IMR-90 (cell line): ENCODE results near the gene IGLON5. TPM values are rescaled to one million over a fixed set of nuclear protein-coding genes. Genes with fewer than 3 reads are reported as not detected.
A peak's percentile ranks its signal among the peaks of the same experiment; 100 is the strongest.

Experiments used
- ATAC-seq: fragments of 200-7000 bp; cut with Tn5 transposase; 2 replicates; pipeline ENCODE4 v1.9.1; 2020; ENCODE audit warnings: low read depth, mild to moderate bottlenecking, moderate library complexity
- BruUV-seq: library from RNA; stranded (reverse); fragments of 400-500 nt; replicated peaks from 2 replicates; lab custom pipeline; 2021; lab: Mats Ljungman, UMichigan
- CTCF ChIA-PET: fragments of 300-600 bp; formaldehyde crosslinking; extraction: SDS; loops from one replicate; lab custom pipeline; 2021; ENCODE audit warnings: antibody characterized with exemption; lab: Yijun Ruan, JAX
- POLR2A ChIA-PET: fragments of 300-600 bp; sonication (Branson Sonifier 250); formaldehyde crosslinking; loops from one replicate; lab custom pipeline; 2022; ENCODE audit warnings: antibody characterized with exemption; ENCODE audit not compliant: unreplicated experiment; lab: Charles Lee
- DNase-seq: peaks from one replicate; pipeline ENCODE4 v3.0.0; 2013
- H2AFZ ChIP-seq: replicated peaks from 2 replicates; pipeline ENCODE3; 2013; ENCODE audit warnings: low read length, mild to moderate bottlenecking; ENCODE audit not compliant: poor library complexity
- H2AK5ac ChIP-seq: 2 replicates; pipeline ENCODE4 v1.6.1; 2013; ENCODE audit warnings: low read depth, low read length, inconsistent platforms
- H2AK9ac ChIP-seq: replicated peaks from 2 replicates; pipeline ENCODE3; 2013; ENCODE audit warnings: mild to moderate bottlenecking, low read depth, low read length, moderate library complexity; ENCODE audit not compliant: poor library complexity
- H2BK120ac ChIP-seq: 2 replicates; pipeline ENCODE4 v1.6.1; 2013; ENCODE audit warnings: low read depth, low read length, inconsistent platforms
- H2BK15ac ChIP-seq: 3 replicates; pipeline ENCODE4 v1.6.1; 2013; ENCODE audit warnings: low read depth, low read length, inconsistent platforms
- H2BK20ac ChIP-seq: 2 replicates; pipeline ENCODE4 v1.6.1; 2013; ENCODE audit warnings: low read depth, mild to moderate bottlenecking, inconsistent platforms, low read length, moderate library complexity
- H2BK5ac ChIP-seq: 2 replicates; pipeline ENCODE4 v1.6.1; 2013; ENCODE audit warnings: mild to moderate bottlenecking, low read depth, low read length, inconsistent platforms; ENCODE audit not compliant: poor library complexity, severe bottlenecking
- H3K14ac ChIP-seq: replicated peaks from 2 replicates; pipeline ENCODE4 v1.6.1; 2013; ENCODE audit warnings: low read depth, low read length, inconsistent platforms
- H3K18ac ChIP-seq: 2 replicates; pipeline ENCODE4 v1.6.1; 2013; ENCODE audit warnings: low read depth, low read length, control low read depth
- H3K23ac ChIP-seq: 2 replicates; pipeline ENCODE4 v1.6.1; 2013; ENCODE audit warnings: low read depth, low read length, inconsistent platforms
- H3K27ac ChIP-seq: 2 replicates; pipeline ENCODE4 v1.5.1; 2013; ENCODE audit warnings: mild to moderate bottlenecking, control low read depth, low read length; ENCODE audit not compliant: insufficient read depth
- H3K27me3 ChIP-seq: 2 replicates; pipeline ENCODE4 v1.6.1; 2013; ENCODE audit warnings: low read length; ENCODE audit not compliant: control insufficient read depth, insufficient read depth
- H3K36me3 ChIP-seq: 2 replicates; pipeline ENCODE4 v1.6.1; 2013; ENCODE audit warnings: low read length, mixed read lengths; ENCODE audit not compliant: control insufficient read depth, insufficient read depth
- H3K4ac ChIP-seq: 2 replicates; pipeline ENCODE4 v1.6.1; 2013; ENCODE audit warnings: low read depth, low read length, inconsistent platforms
- H3K4me1 ChIP-seq: 2 replicates; pipeline ENCODE4 v1.6.1; 2013; ENCODE audit warnings: low read length, mixed read lengths; ENCODE audit not compliant: control insufficient read depth, insufficient read depth
- H3K4me2 ChIP-seq: 2 replicates; pipeline ENCODE4 v1.6.1; 2013; ENCODE audit warnings: low read depth, mild to moderate bottlenecking, control low read depth, low read length, moderate library complexity
- H3K4me3 ChIP-seq: 2 replicates; pipeline ENCODE4 v1.5.1; 2013; ENCODE audit warnings: low read depth, mild to moderate bottlenecking, control low read depth, low read length, moderate library complexity; ENCODE audit not compliant: insufficient read depth
- H3K56ac ChIP-seq: 2 replicates; pipeline ENCODE4 v1.6.1; 2013; ENCODE audit warnings: low read length, inconsistent platforms; ENCODE audit not compliant: insufficient read depth; ENCODE audit errors: extremely low read depth
- H3K79me1 ChIP-seq, 2 experiments: 2 replicates each; pipeline ENCODE4 v1.6.1; 2013; ENCODE audit warnings: low read length in 2 of 2, inconsistent platforms in 1 of 2, low read depth in 1 of 2
- H3K9ac ChIP-seq: 2 replicates; pipeline ENCODE4 v1.6.1; 2013; ENCODE audit warnings: low read depth, low read length, control low read depth
- H3K9me1 ChIP-seq: 2 replicates; pipeline ENCODE4 v1.6.1; 2013; ENCODE audit warnings: low read length, inconsistent platforms; ENCODE audit not compliant: insufficient read depth
- H3K9me3 ChIP-seq: 2 replicates; pipeline ENCODE4 v1.6.1; 2013; ENCODE audit warnings: low read length; ENCODE audit not compliant: control insufficient read depth, insufficient read depth
- H4K20me1 ChIP-seq: 2 replicates; pipeline ENCODE4 v1.6.1; 2013; ENCODE audit warnings: low read length, inconsistent platforms; ENCODE audit not compliant: insufficient read depth
- H4K5ac ChIP-seq: 2 replicates; pipeline ENCODE4 v1.6.1; 2013; ENCODE audit warnings: mild to moderate bottlenecking, low read depth, low read length, control low read depth
- H4K8ac ChIP-seq, 2 experiments: 2 replicates each; pipeline ENCODE4 v1.6.1; 2013; ENCODE audit warnings: low read depth in 2 of 2, low read length in 2 of 2, control low read depth in 1 of 2, inconsistent platforms in 1 of 2
- H4K91ac ChIP-seq: 2 replicates; pipeline ENCODE4 v1.6.1; 2013; ENCODE audit warnings: low read depth, low read length, inconsistent platforms; ENCODE audit not compliant: insufficient read depth
- BHLHE40 ChIP-seq: fragments of 150-350 bp; IDR thresholded peaks from 2 replicates; pipeline ENCODE4 v1.6.1; 2016; ENCODE audit warnings: mild to moderate bottlenecking, low read depth, low read length
- CEBPB ChIP-seq: IDR thresholded peaks from 2 replicates; pipeline ENCODE4 v1.6.1; 2012; ENCODE audit warnings: low read depth, low read length, improper control_type of control experiment
- CHD1 ChIP-seq: IDR thresholded peaks from 2 replicates; pipeline ENCODE4 v1.6.1; 2012; ENCODE audit warnings: low read depth, low read length, improper control_type of control experiment
- FOS ChIP-seq: fragments of 150-350 bp; IDR thresholded peaks from 2 replicates; pipeline ENCODE4 v1.6.1; 2016; ENCODE audit warnings: low read depth, low read length
- MAFK ChIP-seq: IDR thresholded peaks from 2 replicates; pipeline ENCODE4 v1.6.1; 2012; ENCODE audit warnings: low read depth, low read length, improper control_type of control experiment
- MAZ ChIP-seq: IDR thresholded peaks from 2 replicates; pipeline ENCODE4 v1.6.1; 2012; ENCODE audit warnings: low read depth, mild to moderate bottlenecking, low read length, improper control_type of control experiment, moderate library complexity, borderline replicate concordance
- MXI1 ChIP-seq: IDR thresholded peaks from 2 replicates; pipeline ENCODE4 v1.6.1; 2012; ENCODE audit warnings: low read depth, mild to moderate bottlenecking, low read length, moderate library complexity, borderline replicate concordance
- NFE2L2 ChIP-seq: fragments of 150-350 bp; IDR thresholded peaks from 2 replicates; pipeline ENCODE4 v1.6.1; 2016; ENCODE audit warnings: low read depth, mild to moderate bottlenecking, low read length
- POLR2A ChIP-seq: IDR thresholded peaks from 2 replicates; pipeline ENCODE4 v1.6.1; 2012; ENCODE audit warnings: mild to moderate bottlenecking, low read depth, low read length
- RAD21 ChIP-seq: IDR thresholded peaks from 2 replicates; pipeline ENCODE4 v1.6.1; 2012; ENCODE audit warnings: low read length, improper control_type of control experiment
- RCOR1 ChIP-seq: IDR thresholded peaks from 2 replicates; pipeline ENCODE4 v1.6.1; 2012; ENCODE audit warnings: mild to moderate bottlenecking, low read length, improper control_type of control experiment; ENCODE audit not compliant: insufficient replicate concordance
- RFX5 ChIP-seq: IDR thresholded peaks from 2 replicates; pipeline ENCODE4 v1.8.0; 2012; ENCODE audit warnings: low read depth, mild to moderate bottlenecking, low read length, moderate library complexity
- WGBS, 2 experiments: methylation state at CpG; one replicate each; pipeline versions ENCODE4 v1.1.5 to v1.1.7; 2013; ENCODE audit warnings: missing lambda C conversion rate in 2 of 2; ENCODE audit not compliant: insufficient read length in 1 of 2; ENCODE audit errors: extremely low coverage in 2 of 2; 5-methylcytosine and 5-hydroxymethylcytosine counted together
- dilution Hi-C: fragments of 300-500 bp; cut with HindIII; formaldehyde crosslinking; loops from one replicate; pipeline ENCODE4 v1.14.3; 2018; ENCODE audit warnings: low sequenced_read_pairs; ENCODE audit not compliant: unreplicated experiment
- in situ Hi-C: fragments of 300-500 bp; cut with MboI; formaldehyde crosslinking; loops from 3 replicates; pipeline ENCODE4 v1.14.3; 2019; ENCODE audit warnings: low sequenced_read_pairs, inconsistent platforms, mixed read lengths
- intact Hi-C: fragments of 100-400 bp; cut with micrococcal nuclease; formaldehyde crosslinking; loops from 2 replicates; pipeline ENCODE4 v1.10.0; 2022
- polyA plus RNA-seq, 3 experiments: library from polyadenylated mRNA; depleted of rRNA; stranded (reverse); fragments of >200 nt; gene quantifications; 2 replicates each; pipeline ENCODE4 v1.2.3, GENCODE V29; 2012; ENCODE audit warnings: low replicate concordance in 1 of 3
- total RNA-seq: library from RNA; depleted of rRNA; stranded (reverse); fragments of >200 nt; gene quantifications from 2 replicates; pipeline ENCODE4 v1.2.3, GENCODE V29; 2012
- TF ChIP-seq, protein P1 (sequence below): fragments of 150-350 bp; IDR thresholded peaks from 2 replicates; pipeline ENCODE4 v1.6.1; 2016; ENCODE audit warnings: low read depth, mild to moderate bottlenecking, low read length, moderate library complexity, borderline replicate concordance
- TF ChIP-seq, protein P2 (sequence below): conservative IDR thresholded peaks from 2 replicates; pipeline ENCODE4 v1.5.1; 2012; ENCODE audit warnings: mild to moderate bottlenecking, low read depth, low read length, improper control_type of control experiment
- TF ChIP-seq, protein P3 (sequence below): fragments of 150-350 bp; IDR thresholded peaks from 2 replicates; pipeline ENCODE4 v1.6.1; 2017; ENCODE audit warnings: mild to moderate bottlenecking, antibody characterized with exemption, low read length, low read depth

Gene IGLON5
- total and polyA plus RNA-seq, 2 of the 4 experiments (the other 2 are of a cell fraction), result not detected

DNA sequence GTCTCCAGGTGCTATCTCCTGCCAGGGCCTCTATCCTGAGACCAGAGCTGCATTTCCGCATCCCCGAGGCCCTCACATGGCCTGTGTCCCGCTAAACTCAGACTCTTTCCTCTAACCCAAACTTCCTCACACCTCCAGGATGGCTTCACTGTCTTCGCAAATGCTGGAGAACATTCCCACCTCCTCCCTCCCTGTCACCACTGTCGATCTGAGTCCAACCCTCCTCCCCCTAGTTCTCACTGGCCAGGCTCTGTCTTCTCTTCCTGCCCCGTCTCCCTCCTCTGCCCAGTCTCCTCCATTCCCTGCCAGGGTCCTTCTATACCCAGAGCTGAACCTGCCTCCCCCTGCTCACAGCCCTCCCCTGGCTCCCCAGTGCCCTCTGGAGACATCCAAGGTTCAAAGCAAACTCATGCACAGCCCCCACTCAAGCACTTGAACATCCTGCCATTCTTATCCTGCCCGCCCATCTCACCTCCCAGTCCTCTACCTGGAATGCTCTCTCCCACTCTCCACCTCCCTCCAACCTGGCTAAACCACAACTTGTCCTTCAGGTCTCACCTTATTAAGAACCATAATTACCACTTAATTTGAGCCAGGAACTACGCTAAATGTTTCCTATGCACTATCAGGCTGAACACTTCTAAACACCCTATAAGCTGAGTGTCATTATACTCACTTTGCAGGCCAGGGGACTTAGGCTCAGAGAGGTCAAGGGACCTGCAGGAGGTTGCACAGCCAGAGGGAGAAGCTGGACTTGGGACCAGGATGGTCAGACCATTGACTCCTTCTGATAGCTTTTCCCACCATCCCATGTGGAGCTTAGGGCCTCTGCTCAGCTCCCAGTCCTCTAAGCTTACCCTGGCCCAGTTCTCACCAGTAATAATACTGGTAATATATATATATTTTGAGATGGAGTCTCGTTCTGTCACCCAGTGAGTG lies 31.5 kb downstream of the IGLON5 start:
- Histone ChIP-seq H3K36me3 (peaks cover 16% of the 10 kb centered on the region), H2BK5ac (no peak overlapping the region), H2AFZ (no peak overlapping the region), H3K4me3 (no peak overlapping the region), H3K18ac (no peak overlapping the region), H3K14ac (no peak overlapping the region), H3K4me2 (no peak overlapping the region), H3K27me3 (no peaks in the 10 kb centered on the region), H3K23ac (no peak overlapping the region), H2AK5ac (no peak overlapping the region), H3K4ac (no peak overlapping the region), H3K9ac (no peak overlapping the region), H3K56ac (no peak overlapping the region), H2BK120ac (no peak overlapping the region), H3K27ac (no peak overlapping the region), H2BK20ac (no peak overlapping the region), H3K9me1 (peaks cover 4% of the 10 kb centered on the region; the same call in 1 of the 2 replicates), H2AK9ac (peak overlapping the region; percentile 49), H3K4me1 (no peaks in the 10 kb centered on the region), H4K5ac (no peak overlapping the region), H3K79me1 (no peaks in the 10 kb centered on the region), H4K8ac (no peak overlapping the region), H4K91ac (no peak overlapping the region), H3K9me3 (no peaks in the 10 kb centered on the region), H4K20me1 (no peaks in the 10 kb centered on the region), H2BK15ac (no peak overlapping the region)
- ChIA-PET POLR2A (no interaction called here), CTCF (no interaction called here)
- no TSS peak for BruUV-seq
- DNase-seq (no peak), ATAC-seq (no peak)
- intact Hi-C loops, result no loop called here
- 46% methylated on average over 8 of the region's 9 CpGs; no CpG with 5 or more reads in 1 of the 2 experiments for WGBS, 2 experiments
- in situ Hi-C loops, result no loop called here
- dilution Hi-C loops, result no loop called here
- no peak for TF ChIP-seq MXI1
- TF ChIP-seq, protein P1, sequence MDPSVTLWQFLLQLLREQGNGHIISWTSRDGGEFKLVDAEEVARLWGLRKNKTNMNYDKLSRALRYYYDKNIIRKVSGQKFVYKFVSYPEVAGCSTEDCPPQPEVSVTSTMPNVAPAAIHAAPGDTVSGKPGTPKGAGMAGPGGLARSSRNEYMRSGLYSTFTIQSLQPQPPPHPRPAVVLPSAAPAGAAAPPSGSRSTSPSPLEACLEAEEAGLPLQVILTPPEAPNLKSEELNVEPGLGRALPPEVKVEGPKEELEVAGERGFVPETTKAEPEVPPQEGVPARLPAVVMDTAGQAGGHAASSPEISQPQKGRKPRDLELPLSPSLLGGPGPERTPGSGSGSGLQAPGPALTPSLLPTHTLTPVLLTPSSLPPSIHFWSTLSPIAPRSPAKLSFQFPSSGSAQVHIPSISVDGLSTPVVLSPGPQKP, result no peak
- TF ChIP-seq MAFK, result no peak
- no peak for TF ChIP-seq NFE2L2
- TF ChIP-seq RAD21, result no peak
- TF ChIP-seq MAZ, result no peak
- no peak for TF ChIP-seq FOS
- no peak for TF ChIP-seq CEBPB
- TF ChIP-seq, protein P2, sequence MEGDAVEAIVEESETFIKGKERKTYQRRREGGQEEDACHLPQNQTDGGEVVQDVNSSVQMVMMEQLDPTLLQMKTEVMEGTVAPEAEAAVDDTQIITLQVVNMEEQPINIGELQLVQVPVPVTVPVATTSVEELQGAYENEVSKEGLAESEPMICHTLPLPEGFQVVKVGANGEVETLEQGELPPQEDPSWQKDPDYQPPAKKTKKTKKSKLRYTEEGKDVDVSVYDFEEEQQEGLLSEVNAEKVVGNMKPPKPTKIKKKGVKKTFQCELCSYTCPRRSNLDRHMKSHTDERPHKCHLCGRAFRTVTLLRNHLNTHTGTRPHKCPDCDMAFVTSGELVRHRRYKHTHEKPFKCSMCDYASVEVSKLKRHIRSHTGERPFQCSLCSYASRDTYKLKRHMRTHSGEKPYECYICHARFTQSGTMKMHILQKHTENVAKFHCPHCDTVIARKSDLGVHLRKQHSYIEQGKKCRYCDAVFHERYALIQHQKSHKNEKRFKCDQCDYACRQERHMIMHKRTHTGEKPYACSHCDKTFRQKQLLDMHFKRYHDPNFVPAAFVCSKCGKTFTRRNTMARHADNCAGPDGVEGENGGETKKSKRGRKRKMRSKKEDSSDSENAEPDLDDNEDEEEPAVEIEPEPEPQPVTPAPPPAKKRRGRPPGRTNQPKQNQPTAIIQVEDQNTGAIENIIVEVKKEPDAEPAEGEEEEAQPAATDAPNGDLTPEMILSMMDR, result no peak
- TF ChIP-seq CHD1, result no peak
- TF ChIP-seq POLR2A, result no peak
- TF ChIP-seq BHLHE40, result no peak
- TF ChIP-seq RCOR1, result no peak
- TF ChIP-seq, protein P3, sequence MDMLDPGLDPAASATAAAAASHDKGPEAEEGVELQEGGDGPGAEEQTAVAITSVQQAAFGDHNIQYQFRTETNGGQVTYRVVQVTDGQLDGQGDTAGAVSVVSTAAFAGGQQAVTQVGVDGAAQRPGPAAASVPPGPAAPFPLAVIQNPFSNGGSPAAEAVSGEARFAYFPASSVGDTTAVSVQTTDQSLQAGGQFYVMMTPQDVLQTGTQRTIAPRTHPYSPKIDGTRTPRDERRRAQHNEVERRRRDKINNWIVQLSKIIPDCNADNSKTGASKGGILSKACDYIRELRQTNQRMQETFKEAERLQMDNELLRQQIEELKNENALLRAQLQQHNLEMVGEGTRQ, result no peak
- TF ChIP-seq RFX5, result no peak
